ENCODE results near the gene KBTBD7.

KBTBD7 gene

GRCh38 chr13:41193919-41194824, at the start of gene KBTBD7:
KBTBD7 (minus strand) TSS chr13:41194569; CDS start chr13:41194257, 312 bp downstream.
- peak; percentile 92 for DNase-seq (ENCODE audit: low read depth)

GRCh38 chr13:41241626-41242025, 47.3 kb upstream of the KBTBD7 start:
- no peak for DNase-seq (ENCODE audit: low read depth)

DNA sequence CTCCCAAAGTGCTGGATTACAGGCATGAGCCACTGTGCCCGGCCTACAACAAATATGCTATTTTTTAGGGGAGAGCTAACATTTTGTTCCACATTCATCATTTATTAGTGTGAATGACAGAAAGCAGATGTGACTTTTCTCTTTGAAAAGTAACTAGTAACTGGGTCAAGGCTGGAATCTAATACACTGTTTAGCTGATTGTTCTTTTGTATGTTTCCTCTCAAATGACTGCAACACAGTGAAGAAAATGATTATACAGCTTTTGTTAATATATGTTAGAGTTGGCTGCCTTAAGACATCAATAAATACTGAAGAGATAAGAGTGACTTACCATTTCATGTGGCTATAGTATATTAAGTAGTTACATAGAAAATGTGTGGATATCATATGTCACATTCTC, 42.0 kb upstream of the KBTBD7 start:
- DNase-seq (ENCODE audit: low read depth): no peak

- no peak for DNase-seq (ENCODE audit: low read depth)
These were observed 38.5 kb upstream of the KBTBD7 start for GRCh38 chr13:41232578-41233480.

DNA sequence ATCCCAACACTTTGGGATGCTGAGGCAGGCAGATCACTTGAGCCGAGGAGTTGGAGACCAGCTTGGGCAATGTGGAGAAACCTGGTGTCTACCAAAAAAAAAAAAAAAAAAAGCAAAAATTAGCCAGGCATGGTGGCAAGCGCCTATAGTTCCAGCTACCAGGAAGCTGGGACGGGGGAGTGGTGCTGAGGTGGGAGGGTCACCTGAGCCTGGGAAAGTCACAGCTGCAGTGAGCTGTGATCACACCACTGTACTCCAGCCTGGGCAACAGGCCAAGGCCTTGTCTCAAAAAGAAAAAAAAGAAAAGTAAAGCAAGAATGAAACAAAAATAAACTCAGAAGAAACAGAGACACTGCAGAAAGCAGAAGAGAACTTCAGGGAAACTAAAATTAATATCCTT, 37.4 kb upstream of the KBTBD7 start:
- DNase-seq (ENCODE audit: low read depth): no peak

DNA sequence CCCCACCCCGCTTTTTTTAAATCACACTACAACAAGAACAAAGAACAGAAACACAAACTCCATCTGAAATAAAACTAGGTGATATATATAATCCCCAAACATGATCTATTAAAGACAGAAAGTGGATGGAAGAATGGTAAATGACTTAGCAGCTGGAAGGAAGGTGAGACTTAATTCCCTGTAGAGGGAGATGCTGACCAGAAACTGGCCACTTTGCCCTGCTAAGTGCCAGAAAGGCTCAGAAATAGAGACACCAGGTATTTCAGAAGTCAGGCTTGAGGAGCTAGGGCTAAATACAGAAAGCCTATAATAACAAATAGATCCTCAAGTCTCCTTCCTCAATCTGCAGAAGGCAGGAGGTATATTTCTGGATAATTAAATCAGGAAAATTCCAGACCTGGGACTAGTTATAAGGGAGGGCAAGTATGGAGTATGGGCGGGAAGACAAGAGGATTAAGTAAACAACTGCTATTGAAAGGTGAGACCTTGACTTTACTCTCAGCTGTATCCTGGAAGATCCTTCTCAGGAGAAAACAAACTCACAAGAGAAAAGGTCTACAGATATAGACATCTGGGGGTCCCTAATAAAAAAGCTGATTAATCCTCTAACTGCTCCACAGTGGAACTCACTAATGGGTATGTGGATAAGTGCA, 36.8 kb upstream of the KBTBD7 start:
- no peak for DNase-seq (ENCODE audit: low read depth)

- DNase-seq (ENCODE audit: low read depth): no peak
These were observed 35.0 kb upstream of the KBTBD7 start for GRCh38 chr13:41229356-41229755.

DNA sequence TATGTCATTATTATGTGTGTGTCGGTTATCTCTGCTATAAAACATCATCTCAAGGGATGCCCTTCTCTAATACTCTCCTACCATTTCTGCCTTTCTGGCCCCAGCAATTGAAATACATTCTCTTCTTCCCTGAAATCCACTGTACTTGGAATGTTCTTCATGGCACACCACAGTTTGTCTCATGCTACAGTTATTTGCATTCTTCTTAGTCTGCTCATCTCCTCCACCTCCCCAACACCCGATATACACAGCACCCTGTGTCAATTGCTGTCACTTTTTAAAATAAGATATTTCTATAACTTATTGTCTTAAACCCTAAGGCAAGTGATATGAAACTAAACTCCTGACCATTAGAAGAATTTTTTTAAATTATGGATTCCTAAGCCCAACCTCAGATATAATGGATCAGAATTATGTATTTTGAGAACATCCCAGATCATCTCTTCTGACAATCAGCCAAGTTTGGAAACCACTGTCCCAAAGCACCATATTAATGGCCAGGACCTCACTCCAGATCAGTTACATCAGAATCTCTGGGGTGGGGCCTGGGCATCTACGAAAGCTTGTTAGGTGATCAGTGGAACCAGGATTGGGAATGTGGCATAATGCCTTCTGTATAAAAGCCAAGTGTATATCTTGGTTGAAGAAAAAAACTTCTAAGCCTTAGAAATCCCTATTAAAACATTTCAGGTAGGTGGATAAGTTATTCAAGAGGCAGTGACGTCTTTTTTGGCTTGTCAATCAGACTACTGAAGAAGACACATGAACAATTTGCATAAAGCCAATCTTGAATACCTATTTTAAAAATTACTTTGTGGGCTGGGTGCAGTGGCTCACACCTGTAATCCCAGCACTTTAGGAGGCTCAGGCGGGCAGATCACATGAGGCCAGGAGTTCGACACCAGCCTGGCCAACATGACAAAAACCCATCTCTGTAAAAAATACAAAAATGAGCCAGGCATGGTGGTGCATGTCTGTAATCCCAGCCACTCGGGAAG, 30.0 kb upstream of the KBTBD7 start:
- DNase-seq (ENCODE audit: low read depth): peak; percentile 73

- DNase-seq (ENCODE audit: low read depth): no peak
These were observed 28.0 kb upstream of the KBTBD7 start for GRCh38 chr13:41222259-41222852.

DNA sequence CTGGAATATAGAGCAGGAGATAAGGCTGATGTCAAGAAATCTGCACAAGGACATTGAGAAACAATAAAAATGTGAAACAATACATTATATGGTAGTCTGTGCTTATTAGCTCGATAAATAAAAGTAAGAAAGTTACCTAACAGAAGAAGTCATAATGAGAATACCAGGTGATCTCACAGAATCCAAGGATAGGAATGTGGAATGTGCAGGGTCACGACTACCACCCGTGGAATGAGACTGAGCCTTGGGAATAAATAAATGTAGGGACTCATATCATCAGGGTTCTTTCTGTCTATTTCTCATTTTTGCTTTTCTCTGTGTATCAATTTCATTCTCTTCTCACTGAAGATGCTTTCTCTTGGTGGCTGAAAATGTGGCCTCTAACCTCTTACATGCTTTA, 26.0 kb upstream of the KBTBD7 start:
- no peak for DNase-seq (ENCODE audit: low read depth)

DNA sequence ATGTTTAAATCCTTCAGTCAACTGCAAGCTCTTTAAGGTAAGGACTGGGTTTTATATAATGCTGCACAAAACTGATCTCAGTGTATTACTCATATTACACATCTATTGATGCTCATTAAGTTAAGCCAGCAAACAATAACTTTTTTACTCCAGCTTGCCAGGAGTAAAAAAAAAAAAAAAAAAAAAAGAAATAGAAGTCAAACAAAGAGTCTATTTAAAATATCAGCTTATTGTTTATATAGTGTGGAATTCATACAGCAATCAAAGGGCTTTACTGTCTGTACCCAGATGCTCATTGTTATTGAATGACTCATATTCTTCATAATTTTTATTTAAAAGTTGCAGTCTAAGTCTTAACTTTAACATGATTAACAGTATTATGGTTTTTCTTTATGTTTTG, 21.8 kb upstream of the KBTBD7 start:
- DNase-seq (ENCODE audit: low read depth): peak; percentile 36

DNA sequence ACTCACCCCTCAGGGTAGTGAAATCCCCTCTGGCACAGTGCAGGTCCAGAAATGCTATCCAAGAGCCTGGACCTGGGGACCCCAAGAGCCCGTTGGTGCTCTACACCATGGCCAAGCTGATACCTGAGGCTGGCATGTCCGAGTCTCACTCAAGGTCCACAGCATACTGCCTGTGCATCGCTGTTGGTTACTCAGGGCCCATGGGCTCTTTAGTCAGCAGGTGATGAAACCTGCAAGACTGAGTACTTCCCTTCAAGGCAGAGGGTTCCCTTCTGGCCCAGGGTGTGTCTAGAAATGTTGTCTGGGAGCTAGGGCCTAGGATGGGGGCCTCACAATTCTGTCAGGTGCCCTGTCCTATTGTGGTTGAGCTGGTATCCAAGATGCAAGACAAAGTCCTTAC, 19.6 kb upstream of the KBTBD7 start:
- no peak for DNase-seq (ENCODE audit: low read depth)

GRCh38 chr13:41213316-41213715, 18.9 kb upstream of the KBTBD7 start:
- no peak for DNase-seq (ENCODE audit: low read depth)

- DNase-seq (ENCODE audit: low read depth): no peak
These were observed 18.5 kb upstream of the KBTBD7 start for GRCh38 chr13:41212881-41213280.

- no peak for DNase-seq (ENCODE audit: low read depth)
These were observed 16.7 kb upstream of the KBTBD7 start for GRCh38 chr13:41211062-41211461.

GRCh38 chr13:41206467-41206866, 12.1 kb upstream of the KBTBD7 start:
- DNase-seq (ENCODE audit: low read depth): no peak

- DNase-seq (ENCODE audit: low read depth): no peak
These were observed 9.4 kb upstream of the KBTBD7 start for GRCh38 chr13:41203810-41204209.

- DNase-seq (ENCODE audit: low read depth): no peak
These were observed 5.8 kb upstream of the KBTBD7 start for GRCh38 chr13:41200126-41200525.

DNA sequence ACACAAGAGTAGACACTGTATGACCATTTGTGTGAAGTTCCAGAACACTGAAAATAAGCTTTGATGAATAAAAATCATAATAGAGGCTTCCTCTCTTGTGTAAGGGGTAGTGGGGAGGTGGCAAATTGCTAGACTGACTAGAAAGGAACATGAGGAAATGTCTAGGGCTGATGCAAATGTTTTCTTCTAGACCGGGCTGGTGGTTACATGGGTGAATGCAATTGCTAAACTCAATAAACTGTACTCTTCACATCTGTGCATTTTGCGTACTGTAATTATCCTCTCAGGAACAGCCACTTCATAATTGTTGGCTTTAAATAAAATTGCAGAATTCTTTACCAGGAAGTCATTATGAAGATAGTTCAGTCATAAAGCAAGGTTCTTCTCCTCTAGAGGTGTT, 5.2 kb upstream of the KBTBD7 start:
- DNase-seq (ENCODE audit: low read depth): no peak

GRCh38 chr13:41199079-41199478, 4.7 kb upstream of the KBTBD7 start:
- DNase-seq (ENCODE audit: low read depth): no peak

- no peak for DNase-seq (ENCODE audit: low read depth)
These were observed 2.3 kb upstream of the KBTBD7 start for GRCh38 chr13:41196620-41197019.
